Central memory CD8-positive, alpha-beta T cell (primary cell): Measurements from ENCODE around the gene INTU.

Source experiments
- ATAC-seq: fragments of 150-1000 bp; cut with Tn5 transposase; replicated peaks from 2 replicates; pipeline ENCODE4 v1.10.0; 2022; ENCODE audit warnings: mild to moderate bottlenecking, moderate FRiP score, moderate number of reproducible peaks; ENCODE audit not compliant: poor library complexity, severe bottlenecking; ENCODE audit errors: extremely low read depth
- DNase-seq, 2 donors: peaks; one replicate each; pipeline ENCODE4 v3.0.0; 2021; ENCODE audit warnings: low spot score in 2 of 2
- H3K27ac Mint-ChIP-seq: one replicate; pipeline ENCODE4 v1.8.0; 2022; ENCODE audit warnings: low read depth, mild to moderate bottlenecking, moderate library complexity, mixed read lengths
- H3K27me3 Mint-ChIP-seq: one replicate; pipeline ENCODE4 v1.8.0; 2022; ENCODE audit warnings: mixed read lengths
- H3K36me3 Mint-ChIP-seq: one replicate; pipeline ENCODE4 v1.8.0; 2022; ENCODE audit warnings: mild to moderate bottlenecking, moderate library complexity, mixed read lengths; ENCODE audit not compliant: insufficient read depth
- H3K4me1 Mint-ChIP-seq: one replicate; pipeline ENCODE4 v1.8.0; 2022; ENCODE audit warnings: mixed read lengths
- H3K4me3 Mint-ChIP-seq: one replicate; pipeline ENCODE4 v1.8.0; 2022; ENCODE audit warnings: mild to moderate bottlenecking, moderate library complexity, mixed read lengths
- H3K9me3 Mint-ChIP-seq: one replicate; pipeline ENCODE4 v1.8.0; 2022; ENCODE audit warnings: mixed read lengths

The INTU gene

DNA sequence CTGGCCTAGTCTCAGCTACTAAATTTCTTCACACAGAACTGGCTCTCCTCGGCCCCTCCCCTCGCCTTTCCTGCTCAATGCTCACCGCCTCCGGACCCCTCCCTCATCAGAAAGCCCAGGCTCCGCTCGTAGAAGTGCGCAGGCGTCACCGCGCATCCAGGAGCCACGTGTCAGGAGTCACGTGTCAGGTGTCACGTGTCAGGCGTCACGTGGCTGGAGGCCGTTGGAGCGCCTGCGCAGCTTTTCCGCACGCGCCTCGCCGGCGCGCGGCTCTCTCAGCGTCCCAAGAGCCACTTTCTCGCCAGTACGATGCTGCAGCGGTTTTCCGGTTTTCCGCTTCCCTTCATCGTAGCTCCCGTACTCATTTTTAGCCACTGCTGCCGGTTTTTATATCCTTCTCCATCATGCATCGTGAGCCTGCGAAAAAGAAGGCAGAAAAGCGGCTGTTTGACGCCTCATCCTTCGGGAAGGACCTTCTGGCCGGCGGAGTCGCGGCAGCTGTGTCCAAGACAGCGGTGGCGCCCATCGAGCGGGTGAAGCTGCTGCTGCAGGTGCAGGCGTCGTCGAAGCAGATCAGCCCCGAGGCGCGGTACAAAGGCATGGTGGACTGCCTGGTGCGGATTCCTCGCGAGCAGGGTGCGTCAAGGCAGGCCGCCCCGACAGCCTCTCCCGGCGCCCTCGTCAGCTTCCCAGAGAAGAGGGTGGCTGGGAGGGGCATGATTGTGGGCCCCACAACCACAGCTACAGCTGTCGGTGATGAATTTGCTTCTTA lies 97.6 kb downstream of the INTU start, which contains the start of gene SLC25A31:
Gene SLC25A31 (plus strand): TSS at position 259 of the 772 bp plus-strand sequence. CDS start 146 bp downstream, at position 405.
- ATAC-seq (no peak), DNase-seq (no peak)
- no peaks in the 10 kb centered on the region for H3K4me1 Mint-ChIP-seq
- H3K36me3 Mint-ChIP-seq, result no peaks in the 10 kb centered on the region
- no peaks in the 10 kb centered on the region for H3K9me3 Mint-ChIP-seq
- H3K27ac Mint-ChIP-seq, result no peak within 1 kb of the TSS
- H3K27me3 Mint-ChIP-seq, result no peaks in the 10 kb centered on the region
- no peak within 1 kb of the TSS for H3K4me3 Mint-ChIP-seq

- no peak overlapping the region for H3K27ac Mint-ChIP-seq
- no peak for ATAC-seq
- no peaks in the 10 kb centered on the region for H3K4me1 Mint-ChIP-seq
- DNase-seq, result no peak
- no peaks in the 10 kb centered on the region for H3K27me3 Mint-ChIP-seq
- H3K36me3 Mint-ChIP-seq, result no peaks in the 10 kb centered on the region
- no peaks in the 10 kb centered on the region for H3K9me3 Mint-ChIP-seq
- H3K4me3 Mint-ChIP-seq, result no peak overlapping the region
Observed at GRCh38 chr4:127731406-127731805, 98.6 kb downstream of the INTU start.

- DNase-seq (no peak), ATAC-seq (no peak)
- Mint-ChIP-seq H3K27ac (no peak overlapping the region), H3K9me3 (no peaks in the 10 kb centered on the region), H3K27me3 (no peaks in the 10 kb centered on the region), H3K36me3 (no peaks in the 10 kb centered on the region), H3K4me3 (no peak overlapping the region), H3K4me1 (no peaks in the 10 kb centered on the region)
Observed at GRCh38 chr4:127732623-127733328, 100.0 kb downstream of the INTU start.

- H3K9me3 Mint-ChIP-seq, result no peaks in the 10 kb centered on the region
- no peaks in the 10 kb centered on the region for H3K36me3 Mint-ChIP-seq
- no peak overlapping the region for H3K4me3 Mint-ChIP-seq
- ATAC-seq, result no peak
- H3K4me1 Mint-ChIP-seq, result no peaks in the 10 kb centered on the region
- DNase-seq, result no peak
- H3K27ac Mint-ChIP-seq, result no peak overlapping the region
- no peaks in the 10 kb centered on the region for H3K27me3 Mint-ChIP-seq
Observed at GRCh38 chr4:127734976-127735375, 102.2 kb downstream of the INTU start.

- Mint-ChIP-seq H3K36me3 (peaks cover 1% of the 10 kb centered on the region), H3K9me3 (no peaks in the 10 kb centered on the region), H3K27ac (no peak overlapping the region), H3K4me1 (no peaks in the 10 kb centered on the region), H3K4me3 (no peak overlapping the region), H3K27me3 (no peaks in the 10 kb centered on the region)
- ATAC-seq (no peak), DNase-seq (no peak)
Observed at GRCh38 chr4:127737295-127737694, 104.5 kb downstream of the INTU start.

- peaks cover 1% of the 10 kb centered on the region for H3K36me3 Mint-ChIP-seq
- H3K4me3 Mint-ChIP-seq, result no peak overlapping the region
- H3K4me1 Mint-ChIP-seq, result no peaks in the 10 kb centered on the region
- H3K27me3 Mint-ChIP-seq, result peaks cover 14% of the 10 kb centered on the region
- DNase-seq (no peak), ATAC-seq (no peak)
- H3K9me3 Mint-ChIP-seq, result no peaks in the 10 kb centered on the region
- no peak overlapping the region for H3K27ac Mint-ChIP-seq
Observed at GRCh38 chr4:127741247-127741646, 108.5 kb downstream of the INTU start.

GRCh38 chr4:127747883-127748282 lies 115.1 kb downstream of the INTU start:
- Mint-ChIP-seq H3K27ac (no peak overlapping the region), H3K36me3 (no peaks in the 10 kb centered on the region), H3K4me1 (no peaks in the 10 kb centered on the region), H3K27me3 (peaks cover 36% of the 10 kb centered on the region), H3K9me3 (no peaks in the 10 kb centered on the region), H3K4me3 (no peak overlapping the region)
- ATAC-seq (no peak), DNase-seq (no peak)

DNA sequence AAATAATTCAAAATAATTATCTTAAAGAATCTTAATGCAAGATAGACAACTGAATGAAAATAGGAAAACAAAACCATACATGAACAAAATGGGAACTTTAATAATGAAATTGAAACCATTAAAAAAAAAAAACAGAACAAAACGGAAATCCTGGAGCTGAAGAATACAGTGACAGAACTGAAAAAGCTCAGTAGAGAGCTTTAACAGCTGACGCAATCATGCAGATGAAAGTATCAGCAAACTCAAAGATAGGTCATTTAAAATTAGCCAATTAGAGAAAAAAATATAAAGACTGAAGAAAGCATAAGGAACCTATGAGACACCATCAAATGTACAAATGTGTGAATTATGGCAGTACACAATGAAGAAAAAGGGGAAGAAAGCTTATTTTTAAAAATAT lies 116.2 kb downstream of the INTU start:
- H3K27me3 Mint-ChIP-seq, result peaks cover 36% of the 10 kb centered on the region
- no peak for ATAC-seq
- no peak for DNase-seq
- no peak overlapping the region for H3K27ac Mint-ChIP-seq
- H3K9me3 Mint-ChIP-seq, result no peaks in the 10 kb centered on the region
- no peak overlapping the region for H3K4me3 Mint-ChIP-seq
- H3K4me1 Mint-ChIP-seq, result no peaks in the 10 kb centered on the region
- H3K36me3 Mint-ChIP-seq, result no peaks in the 10 kb centered on the region

DNA sequence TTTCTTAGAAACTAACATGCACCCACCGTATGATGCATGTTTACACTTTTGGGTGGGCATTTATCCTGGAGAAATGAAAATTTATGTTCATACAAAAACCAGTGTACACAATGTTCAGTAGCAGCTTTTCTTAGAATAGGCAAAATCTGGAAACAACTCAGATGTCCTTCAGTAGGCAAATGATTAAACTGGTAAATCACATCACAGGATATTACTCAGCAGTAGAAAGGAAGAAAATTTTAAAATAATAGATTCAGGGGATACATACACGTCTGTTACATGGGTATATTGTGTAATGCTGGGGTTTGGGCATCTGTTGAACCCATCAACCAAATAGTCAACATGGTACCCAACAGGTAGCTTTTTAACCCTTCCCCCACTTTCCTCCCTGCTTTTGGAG lies 124.1 kb downstream of the INTU start:
- no peaks in the 10 kb centered on the region for H3K4me1 Mint-ChIP-seq
- ATAC-seq (no peak), DNase-seq (no peak)
- peaks cover 13% of the 10 kb centered on the region for H3K27me3 Mint-ChIP-seq
- no peaks in the 10 kb centered on the region for H3K9me3 Mint-ChIP-seq
- H3K36me3 Mint-ChIP-seq, result no peaks in the 10 kb centered on the region
- no peak overlapping the region for H3K27ac Mint-ChIP-seq
- H3K4me3 Mint-ChIP-seq, result no peak overlapping the region

DNA sequence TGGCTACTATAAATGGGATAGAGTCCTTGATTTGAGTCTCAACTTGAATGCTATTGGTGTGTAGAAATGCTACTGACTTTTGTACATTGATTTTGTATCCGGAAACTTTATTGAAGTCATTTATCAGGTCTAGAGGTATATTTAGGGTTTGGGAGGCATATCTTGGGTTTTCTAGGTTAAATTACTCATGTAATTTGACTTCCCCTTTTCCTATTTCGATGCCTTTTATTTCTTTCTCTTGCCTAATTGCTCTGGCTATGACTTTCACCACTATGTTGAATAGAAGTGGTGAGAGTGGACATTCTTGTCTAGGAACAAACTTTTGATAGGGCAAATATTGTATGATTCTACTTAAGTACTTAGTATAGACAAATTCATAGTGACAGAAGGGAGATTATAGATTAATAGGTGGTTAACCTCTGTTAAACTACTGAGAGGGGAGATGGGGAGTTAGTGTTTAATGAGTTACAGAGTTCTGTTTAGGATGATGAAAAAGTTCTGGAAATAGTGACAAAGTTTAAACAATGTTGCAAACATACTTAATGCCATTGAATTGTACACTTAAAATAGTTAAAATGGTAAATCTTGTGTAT lies 126.6 kb downstream of the INTU start:
- peaks cover 17% of the 10 kb centered on the region for H3K27me3 Mint-ChIP-seq
- H3K4me3 Mint-ChIP-seq, result no peak overlapping the region
- no peak overlapping the region for H3K27ac Mint-ChIP-seq
- DNase-seq (no peak), ATAC-seq (no peak)
- H3K9me3 Mint-ChIP-seq, result no peaks in the 10 kb centered on the region
- H3K36me3 Mint-ChIP-seq, result no peaks in the 10 kb centered on the region
- H3K4me1 Mint-ChIP-seq, result no peaks in the 10 kb centered on the region

- no peaks in the 10 kb centered on the region for H3K4me1 Mint-ChIP-seq
- ATAC-seq, result no peak
Observed at GRCh38 chr4:127759893-127760292, 127.1 kb downstream of the INTU start.

DNA sequence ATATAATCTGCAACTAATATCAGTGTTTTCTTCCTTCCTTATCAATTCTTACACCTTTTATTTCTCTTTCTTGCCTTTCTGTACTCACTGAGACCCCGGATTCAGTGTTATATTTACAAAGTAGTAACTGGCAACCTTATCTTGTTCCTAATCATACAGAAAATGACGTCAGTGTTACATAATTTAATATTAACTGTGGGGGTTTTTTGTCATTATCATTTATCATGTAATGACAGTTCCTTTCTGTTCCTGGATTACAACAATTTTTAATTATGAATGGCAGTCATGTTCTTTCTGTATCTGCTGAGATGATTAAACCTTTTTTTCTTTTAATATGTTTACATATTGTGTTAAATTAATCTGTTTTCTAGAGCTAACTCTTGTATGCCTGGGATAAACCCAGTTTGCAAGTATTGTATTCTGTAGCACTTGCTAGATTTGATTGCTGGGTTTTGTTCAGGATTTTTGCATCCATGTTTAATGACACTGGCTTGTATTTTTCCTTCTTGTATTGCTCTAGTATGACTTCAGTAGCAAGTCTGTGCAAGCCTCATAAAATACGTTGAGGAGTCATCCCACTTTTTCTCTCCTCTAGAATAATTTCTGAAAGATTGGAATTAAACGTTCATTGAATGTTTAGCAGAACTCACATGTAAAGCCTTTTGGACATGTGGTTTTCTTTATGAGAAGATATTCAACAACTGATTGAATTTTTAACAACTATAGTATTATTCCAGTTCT lies 138.9 kb downstream of the INTU start:
- H3K27ac Mint-ChIP-seq, result no peak overlapping the region
- no peaks in the 10 kb centered on the region for H3K4me1 Mint-ChIP-seq

More at GRCh38 chr4:127759893-127760292, 127.1 kb downstream of the INTU start:
- Mint-ChIP-seq H3K4me3 (no peak overlapping the region), H3K9me3 (no peaks in the 10 kb centered on the region), H3K27me3 (peaks cover 17% of the 10 kb centered on the region), H3K27ac (no peak overlapping the region), H3K36me3 (no peaks in the 10 kb centered on the region)
- no peak for DNase-seq

More for the DNA sequence above, 138.9 kb downstream of the INTU start:
- Mint-ChIP-seq H3K36me3 (peaks cover 3% of the 10 kb centered on the region), H3K4me3 (no peak overlapping the region), H3K27me3 (peaks cover 63% of the 10 kb centered on the region), H3K9me3 (no peaks in the 10 kb centered on the region)
- no peak for DNase-seq
- no peak for ATAC-seq
